Activated CD8-positive, alpha-beta memory T cell treated with anti-CD3 and anti-CD28 coated beads for 1 hour (primary cell): ENCODE measurements around the gene TAF11L10.
"Not testable (repeated sequence)": the region's sequence is repeated elsewhere in the genome, so short reads cannot be mapped to it uniquely, and the experiment has no call there.

ENCODE experiments used
- DNase-seq, 2 donors: peaks; one replicate each; pipeline ENCODE4 v3.0.0-alpha.2; 2020; ENCODE audit warnings: low read depth in 1 of 2; ENCODE audit errors: extremely low read depth in 1 of 2

Gene TAF11L10

DNA sequence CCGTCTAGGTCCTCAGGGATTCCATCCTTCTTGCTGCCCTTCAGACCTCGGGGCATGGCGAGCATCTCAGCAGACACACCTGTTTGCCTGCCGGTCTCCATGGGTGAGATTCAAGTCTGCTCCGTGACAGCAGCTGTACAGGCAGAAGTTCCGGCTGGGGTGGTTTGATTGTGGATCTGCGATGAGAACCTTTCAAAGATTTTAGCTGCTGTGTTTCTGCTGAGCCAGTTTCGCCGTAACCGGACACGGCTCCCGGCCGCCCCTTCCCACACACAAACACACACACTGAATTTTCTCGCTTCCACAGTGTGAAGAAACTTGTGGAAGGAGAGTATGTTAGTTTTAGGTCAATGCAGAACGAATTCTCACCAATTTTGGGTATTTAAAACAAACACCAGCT lies at the start of gene TAF11L10:
Gene TAF11L10, minus strand, starts transcription at position 101 of the 400 bp plus-strand sequence.
- not testable (repeated sequence) for DNase-seq

DNA sequence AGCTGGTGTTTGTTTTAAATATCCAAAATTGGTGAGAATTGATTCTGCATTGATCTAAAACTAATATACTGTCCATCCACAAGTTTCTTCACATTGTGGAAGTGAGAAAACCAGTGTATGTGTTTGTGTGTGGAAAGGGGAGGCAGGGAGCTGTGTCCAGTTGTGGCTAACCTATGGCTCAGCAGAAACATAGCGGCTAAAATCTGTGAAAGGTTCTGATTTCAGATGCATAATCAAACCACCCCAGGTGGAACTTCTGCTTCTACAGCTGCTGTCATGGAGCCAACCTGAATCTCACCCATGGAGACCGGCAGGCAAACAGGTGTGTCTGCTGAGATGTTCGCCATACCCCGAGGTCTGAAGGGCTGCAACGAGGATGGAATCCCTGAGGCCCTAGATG lies 36.5 kb upstream of the TAF11L10 start, which contains the start of gene TAF11L14:
Gene TAF11L14, plus strand, starts transcription at position 301 of the 400 bp plus-strand sequence.
- no peak for DNase-seq

DNA sequence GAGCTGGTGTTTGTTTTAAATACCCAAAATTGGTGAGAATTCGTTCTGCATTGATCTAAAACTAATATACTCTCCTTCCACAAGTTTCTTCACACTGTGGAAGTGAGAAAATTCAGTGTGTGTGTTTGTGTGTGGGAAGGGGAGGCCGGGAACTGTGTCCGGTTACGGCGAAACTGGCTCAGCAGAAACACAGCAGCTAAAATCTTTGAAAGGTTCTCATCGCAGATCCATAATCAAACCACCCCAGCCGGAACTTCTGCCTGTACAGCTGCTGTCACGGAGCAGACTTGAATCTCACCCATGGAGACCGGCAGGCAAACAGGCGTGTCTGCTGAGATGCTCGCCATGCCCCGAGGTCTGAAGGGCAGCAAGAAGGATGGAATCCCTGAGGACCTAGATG lies 34.2 kb upstream of the TAF11L10 start, which contains the start of gene TAF11L13:
Gene TAF11L13, plus strand, starts transcription at position 301 of the 400 bp plus-strand sequence.
- DNase-seq = not testable (repeated sequence)

DNA sequence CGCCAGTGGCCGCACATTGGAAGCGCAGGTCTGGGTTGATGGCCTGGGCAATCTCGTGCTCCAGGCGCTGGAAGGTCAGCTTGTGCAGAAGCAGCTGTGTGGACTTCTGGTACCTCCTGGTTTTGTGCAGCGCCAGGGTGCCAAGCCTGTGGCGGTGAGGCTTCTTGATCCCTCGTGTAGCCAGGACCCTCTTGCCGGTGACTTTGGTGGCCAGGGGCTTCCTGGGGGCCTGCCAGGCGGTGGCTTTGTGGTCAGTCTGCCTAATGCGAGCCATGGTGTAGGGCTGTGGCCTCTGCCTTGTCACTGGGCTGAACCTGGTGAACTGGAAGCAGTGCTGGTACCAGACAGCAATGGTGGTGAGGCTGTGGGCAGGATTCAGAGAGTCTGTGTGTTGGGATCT lies 28.1 kb upstream of the TAF11L10 start:
- no peak for DNase-seq

DNA sequence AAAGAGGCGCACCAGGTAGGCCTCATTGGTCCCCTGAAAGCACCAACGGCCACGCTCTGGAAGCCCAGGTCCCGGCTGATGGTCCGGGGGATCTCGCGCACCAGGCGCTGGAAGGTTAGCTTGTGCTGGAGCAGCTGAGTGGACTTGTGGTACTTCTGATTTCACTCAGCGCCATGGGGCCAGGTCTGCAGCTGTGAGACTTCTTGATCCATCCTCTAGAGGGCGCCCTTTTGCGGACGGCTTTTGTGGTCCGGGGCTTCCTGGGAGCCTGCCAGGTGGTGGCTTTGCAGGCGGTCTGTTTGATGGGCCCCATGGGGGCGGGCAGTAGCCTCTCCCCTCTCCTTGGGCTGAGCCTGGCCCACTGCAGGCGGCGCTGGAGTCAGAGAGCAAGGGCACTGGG lies 23.0 kb upstream of the TAF11L10 start:
- DNase-seq = no peak

DNA sequence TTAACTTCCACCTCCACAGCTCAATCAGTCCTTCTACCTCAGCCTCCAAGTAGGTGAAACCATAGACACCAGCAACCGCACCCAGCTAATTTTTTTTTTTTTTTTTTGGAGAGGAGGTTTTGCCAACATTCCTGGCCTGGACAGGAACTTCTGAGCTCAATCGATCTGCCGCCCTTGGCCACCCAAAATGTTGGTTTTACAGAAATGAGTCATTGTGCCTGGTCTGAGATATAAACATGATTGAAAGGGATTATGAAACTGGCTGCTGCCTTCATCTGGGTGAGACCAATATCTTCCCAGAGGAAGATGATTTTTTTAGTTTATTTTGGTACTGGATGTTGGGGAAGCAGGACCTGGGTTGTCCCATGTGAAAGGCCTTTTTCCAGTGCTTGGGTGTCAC lies 21.7 kb upstream of the TAF11L10 start:
- no peak for DNase-seq

DNA sequence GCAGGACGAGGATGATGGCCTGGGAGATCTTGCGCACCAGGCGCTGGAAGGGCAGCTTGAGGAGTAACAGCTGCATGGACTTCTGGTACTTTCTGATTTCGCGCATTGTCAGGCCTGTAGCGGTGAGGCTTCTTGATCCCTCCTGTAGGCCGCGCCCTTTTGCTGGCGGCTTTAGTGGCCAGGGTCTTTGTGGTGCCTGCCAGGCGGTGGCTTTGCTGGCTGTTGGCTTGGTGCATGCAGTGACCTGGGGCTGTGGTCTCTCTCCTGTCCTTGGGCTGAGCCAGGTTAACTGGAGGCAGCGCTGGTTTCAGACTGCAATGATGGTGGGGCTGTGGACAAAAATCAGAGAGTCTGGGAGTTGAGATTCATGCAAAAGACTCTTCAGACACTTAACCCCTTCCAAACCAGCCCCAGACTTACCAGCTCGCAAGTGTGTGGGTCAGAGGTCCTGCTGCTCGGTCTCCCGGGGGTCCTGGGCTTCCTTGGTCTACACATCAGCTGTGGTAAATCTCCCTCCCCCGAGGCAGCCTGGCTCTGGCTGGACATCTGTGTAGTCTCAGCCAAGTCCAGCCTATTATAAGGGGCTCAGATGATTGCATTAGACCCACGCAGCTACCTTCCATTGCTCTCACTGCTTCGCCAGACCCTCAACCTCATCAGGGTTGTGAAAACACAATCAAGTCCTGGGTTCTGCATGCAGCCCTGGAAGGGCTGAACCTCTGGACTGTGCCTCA lies 17.4 kb upstream of the TAF11L10 start:
- no peak for DNase-seq

DNA sequence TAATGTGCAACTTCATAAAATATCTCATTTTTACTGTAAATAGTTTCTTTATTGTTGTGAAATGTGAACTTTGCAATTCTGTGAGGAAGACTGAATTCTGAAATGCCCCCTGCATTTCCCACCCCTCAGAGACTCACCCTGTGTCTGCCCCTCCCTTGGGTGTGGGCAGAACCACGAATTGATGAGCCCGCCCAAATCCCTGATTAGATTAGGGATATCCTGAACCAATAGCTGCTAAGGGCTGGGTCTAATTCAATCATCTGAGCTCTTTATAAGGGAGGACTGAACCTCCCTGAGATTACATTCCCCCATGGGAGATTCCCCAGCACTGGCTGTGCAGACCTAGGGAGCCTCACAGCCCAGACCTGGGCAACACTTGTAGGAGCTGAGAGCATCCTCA lies 12.5 kb upstream of the TAF11L10 start, which contains the start of gene TAF11L12:
Gene TAF11L12, plus strand, starts transcription at position 301 of the 400 bp plus-strand sequence.
- not testable (repeated sequence) for DNase-seq

DNA sequence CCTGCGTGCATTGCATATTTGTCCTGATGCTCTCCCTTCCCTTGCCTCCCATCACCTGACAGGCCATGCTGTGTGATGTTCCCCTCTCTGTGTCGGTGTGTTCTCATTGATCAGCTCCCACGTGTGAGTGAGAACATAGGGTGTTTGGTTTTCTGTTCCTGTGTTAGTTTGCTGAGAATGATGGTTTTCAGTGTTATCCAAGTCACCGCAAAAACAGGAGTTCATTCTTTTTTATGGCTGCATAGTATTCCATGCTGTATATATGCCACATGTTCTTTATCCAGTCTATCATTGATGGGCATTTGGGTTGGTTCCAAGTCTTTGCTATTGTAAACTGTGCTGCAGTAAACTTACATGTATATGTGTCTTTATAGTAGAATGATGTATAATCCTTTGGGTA lies 9.8 kb upstream of the TAF11L10 start:
- DNase-seq = not testable (repeated sequence)

DNA sequence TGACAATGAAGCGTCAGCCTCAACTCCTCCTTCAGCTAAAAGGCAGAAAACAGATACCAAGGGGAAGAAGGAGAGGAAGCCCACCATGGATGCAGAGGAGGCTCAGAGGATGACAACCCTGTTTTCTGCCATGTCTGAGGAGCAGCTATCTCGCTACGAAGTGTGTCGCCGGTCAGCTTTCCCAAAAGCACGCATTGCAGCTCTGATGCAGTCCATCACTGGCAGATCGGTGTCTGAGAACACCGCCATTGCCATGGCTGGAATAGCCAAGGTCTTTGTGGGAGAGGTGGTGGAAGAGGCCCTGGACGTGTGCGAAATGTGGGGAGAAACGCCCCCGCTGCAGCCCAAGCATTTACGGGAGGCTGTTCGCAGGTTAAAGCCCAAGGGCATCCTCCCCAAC lies 7.3 kb upstream of the TAF11L10 start:
- DNase-seq = no peak

DNA sequence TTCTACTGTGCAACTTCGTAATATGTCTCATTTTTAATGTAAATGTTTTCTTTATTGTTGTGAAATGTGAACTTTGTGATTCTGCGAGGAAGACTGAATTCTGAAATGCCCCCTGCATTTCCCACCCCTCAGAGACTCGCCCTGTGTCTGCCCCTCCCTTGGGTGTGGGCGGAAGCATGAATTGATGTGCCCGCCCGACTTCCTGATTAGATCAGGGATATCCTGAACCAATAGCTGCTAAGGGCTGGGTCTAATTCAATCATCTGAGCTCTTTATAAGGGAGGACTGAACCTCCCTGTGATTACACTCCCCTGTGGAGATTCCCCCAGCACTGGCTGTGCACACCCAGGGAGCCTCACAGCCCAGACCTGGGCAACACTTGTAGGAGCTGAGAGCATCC lies 6.3 kb upstream of the TAF11L10 start, which contains the start of gene TAF11L11:
Gene TAF11L11, plus strand, starts transcription at position 304 of the 400 bp plus-strand sequence.
- not testable (repeated sequence) for DNase-seq

DNA sequence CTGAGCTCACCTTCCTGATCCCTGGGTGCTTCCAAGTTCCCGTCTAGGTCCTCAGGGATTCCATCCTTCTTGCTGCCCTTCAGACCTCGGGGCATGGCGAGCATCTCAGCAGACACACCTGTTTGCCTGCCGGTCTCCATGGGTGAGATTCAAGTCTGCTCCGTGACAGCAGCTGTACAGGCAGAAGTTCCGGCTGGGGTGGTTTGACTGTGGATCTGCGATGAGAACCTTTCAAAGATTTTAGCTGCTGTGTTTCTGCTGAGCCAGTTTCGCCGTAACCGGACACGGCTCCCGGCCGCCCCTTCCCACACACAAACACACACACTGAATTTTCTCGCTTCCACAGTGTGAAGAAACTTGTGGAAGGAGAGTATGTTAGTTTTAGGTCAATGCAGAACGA lies 3.4 kb downstream of the TAF11L10 start, which contains the start of gene TAF11L9:
Gene TAF11L9, minus strand, starts transcription at position 140 of the 400 bp plus-strand sequence.
- not testable (repeated sequence) for DNase-seq

DNA sequence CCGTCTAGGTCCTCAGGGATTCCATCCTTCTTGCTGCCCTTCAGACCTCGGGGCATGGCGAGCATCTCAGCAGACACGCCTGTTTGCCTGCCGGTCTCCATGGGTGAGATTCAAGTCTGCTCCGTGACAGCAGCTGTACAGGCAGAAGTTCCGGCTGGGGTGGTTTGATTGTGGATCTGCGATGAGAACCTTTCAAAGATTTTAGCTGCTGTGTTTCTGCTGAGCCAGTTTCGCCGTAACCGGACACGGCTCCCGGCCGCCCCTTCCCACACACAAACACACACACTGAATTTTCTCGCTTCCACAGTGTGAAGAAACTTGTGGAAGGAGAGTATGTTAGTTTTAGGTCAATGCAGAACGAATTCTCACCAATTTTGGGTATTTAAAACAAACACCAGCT lies 6.8 kb downstream of the TAF11L10 start, which contains the start of gene TAF11L8:
Gene TAF11L8, minus strand, starts transcription at position 101 of the 400 bp plus-strand sequence.
- not testable (repeated sequence) for DNase-seq

DNA sequence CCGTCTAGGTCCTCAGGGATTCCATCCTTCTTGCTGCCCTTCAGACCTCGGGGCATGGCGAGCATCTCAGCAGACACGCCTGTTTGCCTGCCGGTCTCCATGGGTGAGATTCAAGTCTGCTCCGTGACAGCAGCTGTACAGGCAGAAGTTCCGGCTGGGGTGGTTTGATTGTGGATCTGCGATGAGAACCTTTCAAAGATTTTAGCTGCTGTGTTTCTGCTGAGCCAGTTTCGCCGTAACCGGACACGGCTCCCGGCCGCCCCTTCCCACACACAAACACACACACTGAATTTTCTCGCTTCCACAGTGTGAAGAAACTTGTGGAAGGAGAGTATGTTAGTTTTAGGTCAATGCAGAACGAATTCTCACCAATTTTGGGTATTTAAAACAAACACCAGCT lies 12.0 kb downstream of the TAF11L10 start, which contains the start of gene TAF11L7:
Gene TAF11L7, minus strand, starts transcription at position 101 of the 400 bp plus-strand sequence.
- not testable (repeated sequence) for DNase-seq
